ENCODE measurements around the gene WDR49.
A peak's percentile ranks its signal among the peaks of the same experiment; 100 is the strongest.

The WDR49 gene

DNA sequence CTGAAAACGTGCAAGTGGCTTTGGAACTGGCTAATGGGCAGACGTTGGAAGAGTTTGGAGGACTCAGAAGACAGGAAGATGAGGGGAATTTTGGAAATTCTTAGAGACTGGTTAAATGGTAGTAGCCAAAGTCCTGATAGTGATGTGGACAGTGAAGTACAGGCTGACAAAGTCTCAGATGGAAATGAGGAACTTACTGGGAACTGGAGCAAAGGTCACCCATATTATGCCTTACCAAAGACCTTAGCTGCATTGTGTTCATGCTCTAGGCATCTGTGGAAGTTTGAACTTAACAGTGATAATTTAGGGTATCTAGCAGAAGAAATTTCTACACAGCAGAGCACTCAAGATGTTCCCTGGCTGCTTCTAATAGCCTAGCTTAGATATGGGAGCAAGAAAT, 151.3 kb downstream of the WDR49 start:
- no peak for DNase-seq (ENCODE audit: low read depth in 1 of 2, low spot score in 1 of 2)
- in situ Hi-C loops (cut with HindIII; ENCODE audit: low pct_unique_long_range_greater_than_20kb, low sequenced_read_pairs), result no loop called here
- no peak for TF ChIP-seq JUND (IDR thresholded peaks at IDR 0.05; ENCODE audit: low read depth)

DNA sequence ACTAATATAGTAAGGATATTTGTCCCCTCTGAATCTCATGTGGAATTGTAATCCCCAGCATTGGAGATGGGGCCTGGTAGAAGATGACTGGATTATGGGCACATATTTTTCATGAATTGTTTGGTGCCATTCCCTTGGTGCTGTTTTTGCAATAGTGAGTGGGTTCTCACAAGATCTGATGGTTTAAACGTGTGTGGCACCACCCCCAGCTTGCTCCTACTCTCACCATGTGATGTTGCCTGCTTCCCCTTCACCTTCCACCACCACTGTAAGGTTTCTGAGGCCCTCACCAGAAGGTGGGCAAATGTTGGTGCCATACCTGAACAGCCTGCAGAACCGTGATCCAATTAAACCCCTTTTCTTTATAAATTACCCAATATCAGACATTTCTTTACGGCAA, 151.8 kb downstream of the WDR49 start:
- no peak for DNase-seq (ENCODE audit: low read depth in 1 of 2, low spot score in 1 of 2)
- in situ Hi-C loops (cut with HindIII; ENCODE audit: low pct_unique_long_range_greater_than_20kb, low sequenced_read_pairs), result no loop called here
- TF ChIP-seq JUND (IDR thresholded peaks at IDR 0.05; ENCODE audit: low read depth), result no peak

DNA sequence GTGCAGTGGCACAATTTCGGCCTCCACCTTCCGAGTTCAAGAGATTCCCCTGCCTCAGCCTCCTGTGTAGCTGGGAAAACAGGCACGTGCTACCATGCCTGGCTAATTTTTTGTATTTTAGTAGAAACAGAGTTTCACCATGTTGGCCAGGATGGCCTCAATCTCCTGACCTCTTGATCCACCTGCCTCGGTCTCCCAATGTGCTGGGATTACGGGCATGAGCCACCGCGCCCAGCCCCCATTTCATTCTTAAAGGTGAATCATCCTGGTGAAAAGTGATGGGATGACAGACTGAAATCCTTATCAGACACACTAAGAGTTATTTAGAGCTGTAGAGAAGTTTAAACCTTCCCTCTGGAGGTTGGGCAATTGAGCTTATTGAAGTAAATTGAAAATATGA, 155.8 kb downstream of the WDR49 start:
- DNase-seq (ENCODE audit: low read depth in 1 of 2, low spot score in 1 of 2), result no peak
- TF ChIP-seq JUND (IDR thresholded peaks at IDR 0.05; ENCODE audit: low read depth), result no peak
- in situ Hi-C loops (cut with HindIII; ENCODE audit: low pct_unique_long_range_greater_than_20kb, low sequenced_read_pairs), result no loop called here

DNA sequence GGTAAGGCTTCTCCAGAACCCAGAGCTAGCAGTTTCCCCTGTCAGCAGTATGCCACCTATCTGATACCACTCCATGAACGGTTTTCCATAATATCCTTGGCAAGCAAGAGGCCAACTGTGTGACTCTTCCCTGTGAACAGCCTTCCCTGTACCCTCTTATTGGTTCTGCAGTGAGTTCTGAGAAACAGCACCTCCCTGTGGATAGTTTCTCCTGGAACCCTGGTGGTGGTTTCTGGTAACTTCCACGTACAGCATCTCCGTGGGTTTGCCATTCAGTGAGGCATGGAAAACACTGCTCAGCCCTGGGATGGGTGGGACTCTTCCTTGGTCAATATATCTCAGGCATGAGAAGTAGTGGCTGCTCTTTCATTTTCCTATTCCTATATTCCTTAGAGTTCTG, 160.5 kb downstream of the WDR49 start:
- DNase-seq (ENCODE audit: low read depth in 1 of 2, low spot score in 1 of 2), result peak in 1 of 2 experiments; percentile 12
- no peak for TF ChIP-seq JUND (IDR thresholded peaks at IDR 0.05; ENCODE audit: low read depth)
- in situ Hi-C loops (cut with HindIII; ENCODE audit: low pct_unique_long_range_greater_than_20kb, low sequenced_read_pairs), result no loop called here

DNA sequence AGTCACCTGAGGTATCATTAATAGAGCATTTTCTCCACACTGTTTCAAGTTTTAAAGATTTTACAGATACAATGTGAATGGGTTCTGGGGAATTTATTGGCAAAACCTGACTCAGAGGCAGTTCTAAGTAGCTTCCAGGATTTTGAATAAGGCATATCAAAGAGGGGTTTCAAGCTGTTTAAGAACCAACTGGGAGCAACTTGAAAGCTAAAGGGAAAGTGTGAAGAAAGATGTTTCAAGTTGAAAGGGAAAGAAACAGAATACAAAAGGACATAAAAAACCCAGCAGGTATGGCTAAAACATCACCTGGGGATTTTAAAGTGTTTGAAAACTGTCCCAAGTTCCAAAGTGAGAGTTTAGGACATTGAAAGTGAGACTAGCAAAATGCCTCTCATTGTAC, 162.1 kb downstream of the WDR49 start:
- DNase-seq (ENCODE audit: low read depth in 1 of 2, low spot score in 1 of 2), result no peak
- in situ Hi-C loops (cut with HindIII; ENCODE audit: low pct_unique_long_range_greater_than_20kb, low sequenced_read_pairs), result no loop called here
- no peak for TF ChIP-seq JUND (IDR thresholded peaks at IDR 0.05; ENCODE audit: low read depth)

DNA sequence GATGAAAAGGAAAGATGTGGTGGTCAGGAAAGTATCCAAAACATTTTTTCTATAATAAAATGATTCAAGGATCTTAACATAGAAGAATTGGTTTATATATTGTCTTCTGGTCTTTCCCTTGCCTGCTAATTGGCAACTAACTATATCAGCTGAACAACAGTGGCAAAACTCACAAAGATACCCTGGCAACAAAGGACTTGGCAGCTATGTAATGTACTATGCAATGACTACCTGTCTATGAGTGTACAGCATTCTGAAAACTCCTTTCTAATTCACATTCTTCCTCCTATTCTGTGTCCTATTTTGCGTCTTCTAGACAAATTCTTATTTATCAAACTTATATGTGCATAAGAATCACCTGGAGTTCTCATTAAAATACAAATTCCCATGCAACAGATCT, 164.2 kb downstream of the WDR49 start:
- in situ Hi-C loops (cut with HindIII; ENCODE audit: low pct_unique_long_range_greater_than_20kb, low sequenced_read_pairs), result no loop called here
- DNase-seq (ENCODE audit: low read depth in 1 of 2, low spot score in 1 of 2), result no peak
- no peak for TF ChIP-seq JUND (IDR thresholded peaks at IDR 0.05; ENCODE audit: low read depth)

DNA sequence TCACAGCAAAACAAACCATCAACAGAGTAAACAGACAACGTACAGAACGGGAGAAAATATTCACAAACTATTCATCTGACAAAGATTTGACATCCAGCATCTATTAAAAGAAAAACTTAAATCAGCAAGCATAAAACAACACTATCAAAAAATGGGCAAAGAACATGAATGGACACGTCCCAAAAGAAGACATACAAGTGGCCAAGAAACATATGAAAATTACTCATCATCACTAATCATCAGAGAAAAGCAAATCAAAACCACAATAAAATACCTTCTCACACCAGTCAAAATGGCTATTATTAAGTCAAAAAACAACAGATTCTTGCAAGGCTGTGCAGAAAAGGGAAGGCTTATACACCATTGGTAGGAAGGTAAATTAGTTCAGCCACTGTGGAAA, 166.2 kb downstream of the WDR49 start:
- no peak for TF ChIP-seq JUND (IDR thresholded peaks at IDR 0.05; ENCODE audit: low read depth)
- in situ Hi-C loops (cut with HindIII; ENCODE audit: low pct_unique_long_range_greater_than_20kb, low sequenced_read_pairs), result no loop called here
- no peak for DNase-seq (ENCODE audit: low read depth in 1 of 2, low spot score in 1 of 2)

DNA sequence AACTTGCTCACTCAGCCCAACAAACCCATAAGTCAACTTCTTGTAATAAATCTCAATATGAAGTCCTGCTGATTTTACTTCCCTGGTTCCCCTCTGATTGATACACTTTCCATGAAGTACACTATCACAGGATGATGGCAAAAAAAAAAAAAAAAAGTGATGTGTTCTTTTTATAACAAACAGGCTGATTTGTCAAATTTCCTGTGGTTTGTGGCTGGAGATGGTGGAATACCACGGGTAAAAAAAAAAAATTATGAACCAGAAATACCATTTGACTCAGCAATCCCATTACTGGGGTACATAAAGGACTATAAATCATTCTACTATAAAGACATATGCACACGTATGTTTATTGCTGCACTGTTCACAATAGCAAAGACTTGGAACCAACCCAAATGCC, 169.2 kb downstream of the WDR49 start:
- no peak for DNase-seq (ENCODE audit: low read depth in 1 of 2, low spot score in 1 of 2)
- TF ChIP-seq JUND (IDR thresholded peaks at IDR 0.05; ENCODE audit: low read depth), result no peak
- in situ Hi-C loops (cut with HindIII; ENCODE audit: low pct_unique_long_range_greater_than_20kb, low sequenced_read_pairs), result no loop called here

DNA sequence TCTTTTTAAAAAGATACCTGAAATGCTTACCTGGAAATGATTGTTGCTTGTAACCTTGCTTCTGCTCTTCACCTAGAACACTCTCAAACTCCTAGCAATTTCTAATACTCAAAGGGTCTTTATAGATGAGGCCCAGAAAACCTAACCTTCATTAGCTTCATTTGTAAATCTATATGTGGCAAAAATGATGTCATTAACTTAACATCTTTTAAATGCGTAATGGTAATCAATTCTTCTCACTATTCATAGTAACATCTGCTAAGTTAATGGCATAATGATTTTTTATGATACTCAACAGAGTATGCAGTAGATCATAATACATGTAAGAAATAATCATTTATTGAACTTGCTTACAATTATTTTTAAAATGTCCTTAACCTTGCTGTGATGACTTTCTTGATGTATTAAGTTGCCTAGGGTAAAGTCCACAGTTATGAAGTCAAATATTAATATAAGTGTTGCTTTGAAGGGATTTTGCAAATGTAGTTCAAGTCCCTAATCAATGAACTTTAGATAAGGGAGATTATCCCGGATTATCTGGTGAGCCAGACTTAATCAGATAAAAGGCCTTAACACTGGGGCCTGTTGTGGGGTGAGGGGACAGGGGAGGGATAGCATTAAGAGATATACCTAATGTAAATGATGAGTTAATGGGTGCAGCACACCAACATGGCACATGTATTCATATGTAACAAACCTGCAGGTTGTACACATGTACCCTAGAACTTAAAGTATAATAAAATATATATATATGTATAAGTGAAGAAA, 169.8 kb downstream of the WDR49 start:
- no peak for TF ChIP-seq JUND (IDR thresholded peaks at IDR 0.05; ENCODE audit: low read depth)
- in situ Hi-C loops (cut with HindIII; ENCODE audit: low pct_unique_long_range_greater_than_20kb, low sequenced_read_pairs), result no loop called here
- no peak for DNase-seq (ENCODE audit: low read depth in 1 of 2, low spot score in 1 of 2)

DNA sequence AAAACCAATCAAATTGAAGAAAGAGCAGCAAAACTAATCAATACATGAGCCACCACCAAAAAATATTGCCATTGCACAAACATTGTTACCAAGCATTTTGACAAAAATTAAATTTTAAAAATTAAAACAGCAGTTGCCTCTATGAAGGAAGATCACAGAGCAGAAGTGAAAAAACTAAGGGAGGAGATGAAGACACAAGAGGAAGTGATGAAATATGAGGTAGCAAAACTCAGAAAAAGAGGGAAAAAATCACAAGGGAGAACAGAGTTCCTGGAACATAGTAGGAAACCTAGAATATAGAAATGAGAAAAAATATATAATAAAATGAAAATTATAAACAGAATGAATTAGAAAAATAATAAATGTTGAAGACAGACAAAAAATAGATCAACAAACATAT, 172.6 kb downstream of the WDR49 start:
- in situ Hi-C loops (cut with HindIII; ENCODE audit: low pct_unique_long_range_greater_than_20kb, low sequenced_read_pairs), result no loop called here
- no peak for DNase-seq (ENCODE audit: low read depth in 1 of 2, low spot score in 1 of 2)
- TF ChIP-seq JUND (IDR thresholded peaks at IDR 0.05; ENCODE audit: low read depth), result no peak

DNA sequence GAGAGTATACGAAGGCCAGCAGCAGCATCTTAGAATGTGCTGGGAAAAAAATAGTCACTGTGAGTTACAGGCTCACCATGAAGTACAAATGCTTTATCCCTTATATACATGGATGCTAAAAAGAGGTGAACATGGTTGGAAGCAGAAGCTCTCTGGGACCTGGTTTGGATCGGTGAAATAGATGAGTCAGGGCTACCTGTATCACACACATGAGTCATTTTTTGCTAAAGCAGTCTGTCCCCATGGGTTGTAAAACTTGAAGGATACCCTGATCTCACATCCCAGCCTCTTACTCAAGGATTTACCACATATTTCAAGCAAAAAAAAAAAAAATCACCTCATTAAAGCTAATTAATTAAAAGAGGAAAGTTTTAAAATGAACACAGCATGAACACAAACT, 173.0 kb downstream of the WDR49 start:
- DNase-seq (ENCODE audit: low read depth in 1 of 2, low spot score in 1 of 2), result no peak
- in situ Hi-C loops (cut with HindIII; ENCODE audit: low pct_unique_long_range_greater_than_20kb, low sequenced_read_pairs), result no loop called here
- no peak for TF ChIP-seq JUND (IDR thresholded peaks at IDR 0.05; ENCODE audit: low read depth)

DNA sequence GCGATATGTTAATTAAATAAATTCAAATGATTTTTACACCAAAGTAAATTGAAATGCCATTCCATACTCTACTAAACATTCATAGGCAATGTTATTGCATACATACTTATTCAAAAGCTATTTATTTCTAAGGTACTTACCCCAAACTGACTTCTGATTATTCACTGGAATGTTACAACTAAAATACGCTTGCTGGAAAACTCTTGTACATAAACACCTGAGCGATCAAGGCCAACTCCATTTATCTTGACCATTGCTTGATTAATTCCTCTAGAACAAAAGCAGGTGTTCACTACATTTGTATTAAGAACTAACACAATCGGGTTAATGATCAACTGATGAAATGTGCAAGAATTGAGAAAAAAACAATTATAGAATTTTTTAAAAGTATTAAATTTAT, 179.9 kb downstream of the WDR49 start, which contains the start of gene SERPINI2:
TSS of gene SERPINI2 (minus strand) at position 180 of the 400 bp plus-strand sequence. CDS start 2,208 bp downstream, outside the sequence.
- in situ Hi-C loops (cut with HindIII; ENCODE audit: low pct_unique_long_range_greater_than_20kb, low sequenced_read_pairs), result no loop called here
- no peak for DNase-seq (ENCODE audit: low read depth in 1 of 2, low spot score in 1 of 2)
- no peak for TF ChIP-seq JUND (IDR thresholded peaks at IDR 0.05; ENCODE audit: low read depth)

DNA sequence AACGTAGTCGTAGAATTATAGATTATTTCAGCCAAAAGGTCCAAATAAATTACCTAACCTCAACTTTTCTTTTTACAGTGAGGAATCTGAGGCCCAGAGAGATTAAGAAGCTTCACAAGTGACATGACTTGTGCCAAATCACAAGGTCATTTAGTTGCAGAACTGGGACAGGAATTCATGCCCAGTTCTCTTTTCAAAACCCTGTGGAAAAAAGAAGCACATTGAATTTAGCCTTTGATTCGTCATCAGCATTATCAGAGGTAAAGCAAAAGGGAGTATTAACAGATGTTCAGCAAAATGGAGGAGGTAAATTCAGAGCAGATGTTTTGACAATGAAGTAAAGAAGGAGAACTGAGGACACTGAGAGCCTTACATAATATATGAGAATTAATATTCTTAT, 184.4 kb downstream of the WDR49 start:
- TF ChIP-seq JUND (IDR thresholded peaks at IDR 0.05; ENCODE audit: low read depth), result no peak
- no peak for DNase-seq (ENCODE audit: low read depth in 1 of 2, low spot score in 1 of 2)
- in situ Hi-C loops (cut with HindIII; ENCODE audit: low pct_unique_long_range_greater_than_20kb, low sequenced_read_pairs), result no loop called here
